GM23248 (cell line): Measurements from ENCODE around the gene NTN3. TPM values are rescaled to one million over a fixed set of nuclear protein-coding genes. Genes with fewer than 3 reads are reported as not detected.
A peak's percentile ranks its signal among the peaks of the same experiment; 100 is the strongest.

Experiments used
- DNase-seq: peaks from one replicate; pipeline ENCODE4 v3.0.0-alpha.2; 2015
- H2AFZ ChIP-seq: fragments of 200-600 bp; sonication (generic); 2 replicates; pipeline ENCODE4 v1.6.1; 2016; ENCODE audit warnings: antibody characterized with exemption
- H3F3A ChIP-seq: fragments of 200-600 bp; sonication (generic); 2 replicates; pipeline ENCODE4 v1.6.1; 2016; ENCODE audit warnings: mild to moderate bottlenecking, antibody characterized with exemption, mixed run types; ENCODE audit not compliant: insufficient read depth
- H3K27ac ChIP-seq: fragments of 200-600 bp; sonication (generic); 2 replicates; pipeline ENCODE4 v1.5.1; 2016; ENCODE audit warnings: mild to moderate bottlenecking
- H3K27me3 ChIP-seq: fragments of 200-600 bp; sonication (generic); replicated peaks from 2 replicates; pipeline ENCODE4 v1.6.1; 2016; ENCODE audit warnings: mild to moderate bottlenecking; ENCODE audit not compliant: insufficient read depth
- H3K36me3 ChIP-seq: fragments of 200-600 bp; sonication (generic); 2 replicates; pipeline ENCODE4 v1.6.1; 2016; ENCODE audit warnings: low read depth, mild to moderate bottlenecking
- H3K4me1 ChIP-seq: fragments of 200-600 bp; sonication (generic); 2 replicates; pipeline ENCODE4 v1.6.1; 2016; ENCODE audit warnings: mild to moderate bottlenecking; ENCODE audit not compliant: insufficient read depth
- H3K4me2 ChIP-seq: fragments of 200-600 bp; sonication (generic); one replicate; pipeline ENCODE4 v1.6.1; 2016; ENCODE audit warnings: mild to moderate bottlenecking; ENCODE audit not compliant: unreplicated experiment
- H3K4me3 ChIP-seq: fragments of 200-600 bp; sonication (generic); 2 replicates; pipeline ENCODE4 v1.5.1; 2016; ENCODE audit warnings: mild to moderate bottlenecking
- H3K79me2 ChIP-seq: fragments of 200-600 bp; sonication (generic); 2 replicates; pipeline ENCODE4 v1.6.1; 2016; ENCODE audit warnings: mild to moderate bottlenecking; ENCODE audit not compliant: insufficient read depth
- H3K9ac ChIP-seq: fragments of 200-600 bp; sonication (generic); 2 replicates; pipeline ENCODE4 v1.6.1; 2016; ENCODE audit warnings: mild to moderate bottlenecking
- H3K9me2 ChIP-seq: fragments of 200-600 bp; sonication (generic); 2 replicates; pipeline ENCODE4 v1.6.1; 2016; ENCODE audit warnings: mixed run types, mild to moderate bottlenecking, moderate library complexity; ENCODE audit not compliant: insufficient read depth
- H3K9me3 ChIP-seq: fragments of 200-600 bp; sonication (generic); one replicate; pipeline ENCODE4 v1.6.1; 2017; ENCODE audit warnings: low read depth
- H4K20me1 ChIP-seq: fragments of 200-600 bp; sonication (generic); 2 replicates; pipeline ENCODE4 v1.6.0; 2016; ENCODE audit not compliant: insufficient read depth
- EZH2 ChIP-seq: fragments of 200-600 bp; sonication (generic); IDR thresholded peaks from 2 replicates; pipeline ENCODE4 v1.6.1; 2018; ENCODE audit warnings: antibody characterized with exemption, mild to moderate bottlenecking; ENCODE audit not compliant: insufficient read depth, poor library complexity, severe bottlenecking
- EZH2phosphoT487 ChIP-seq: fragments of 200-600 bp; sonication (generic); IDR thresholded peaks from 2 replicates; pipeline ENCODE4 v1.6.1; 2018; ENCODE audit warnings: antibody characterized with exemption, moderate library complexity, mild to moderate bottlenecking, low read depth; ENCODE audit not compliant: insufficient read depth
- WGBS, 2 experiments: methylation state at CpG; one replicate each; pipeline ENCODE4 v1.1.6; 2015 to 2017; ENCODE audit warnings: low lambda C conversion rate in 2 of 2, low coverage in 1 of 2; ENCODE audit errors: missing lambda C conversion rate in 2 of 2; 5-methylcytosine and 5-hydroxymethylcytosine counted together
- in situ Hi-C: fragments of 300-500 bp; cut with MboI; formaldehyde crosslinking; loops from 2 replicates; pipeline ENCODE4 v1.15.0; 2020
- polyA plus RNA-seq: library from polyadenylated mRNA; unstranded; fragments of >200 nt; fragmentation: Nextera tagmentation; extraction: Ambion mirVana; gene quantifications from 2 replicates; pipeline ENCODE4 v1.2.1, GENCODE V29; 2016
- total RNA-seq: library from RNA; depleted of rRNA; stranded (reverse); fragments of >200 nt; shearing (Covaris generic); gene quantifications from 2 replicates; pipeline ENCODE4 v1.2.3, GENCODE V29; 2014

Gene NTN3
- total and polyA plus RNA-seq, 2 experiments from 2014 or later: not detected

GRCh38 chr16:2484898-2485508 is 13.9 kb downstream of the NTN3 start:
- H2AFZ ChIP-seq: no peak overlapping the region
- no peak for DNase-seq
- peaks cover 10% of the 10 kb centered on the region; the same call in 1 of the 2 replicates for H3F3A ChIP-seq
- H3K27me3 ChIP-seq: no peaks in the 10 kb centered on the region
- H3K4me1 ChIP-seq: peaks cover 18% of the 10 kb centered on the region
- no peaks in the 10 kb centered on the region for H3K9me3 ChIP-seq
- no peaks in the 10 kb centered on the region for H4K20me1 ChIP-seq
- no peak overlapping the region for H3K27ac ChIP-seq
- WGBS, 2 experiments: 97 to 100% methylated on average over 13 of the region's 13 CpGs
- in situ Hi-C loops: no loop called here
- no peaks in the 10 kb centered on the region for H3K36me3 ChIP-seq
- H3K4me3 ChIP-seq: no peak overlapping the region
- H3K4me2 ChIP-seq: no peak overlapping the region
- H3K79me2 ChIP-seq: peaks cover 65% of the 10 kb centered on the region
- no peaks in the 10 kb centered on the region for H3K9me2 ChIP-seq
- no peak for TF ChIP-seq EZH2phosphoT487
- TF ChIP-seq EZH2: no peak
- H3K9ac ChIP-seq: no peak overlapping the region

GRCh38 chr16:2485811-2486507 is 14.9 kb downstream of the NTN3 start:
- whole genome bisulfite sequencing, 2 experiments: 84% methylated on average over 30 to 31 of the region's 33 CpGs
- Histone ChIP-seq H3K27ac (no peak overlapping the region), H3K9me2 (no peaks in the 10 kb centered on the region), H3F3A (peaks cover 10% of the 10 kb centered on the region; the same call in 1 of the 2 replicates), H3K79me2 (peaks cover 70% of the 10 kb centered on the region), H3K4me2 (no peak overlapping the region), H3K36me3 (no peaks in the 10 kb centered on the region), H3K4me3 (no peak overlapping the region), H4K20me1 (no peaks in the 10 kb centered on the region), H3K9me3 (no peaks in the 10 kb centered on the region), H3K4me1 (peaks cover 18% of the 10 kb centered on the region), H3K27me3 (no peaks in the 10 kb centered on the region), H2AFZ (no peak overlapping the region), H3K9ac (no peak overlapping the region)
- no peak for DNase-seq
- TF ChIP-seq EZH2 (no peak), EZH2phosphoT487 (no peak)
- in situ Hi-C loops: no loop called here

GRCh38 chr16:2486645-2487516 is 15.8 kb downstream of the NTN3 start:
- WGBS, 2 experiments: 58 to 62% methylated on average over 28 to 29 of the region's 29 CpGs
- no peak overlapping the region for H3K4me2 ChIP-seq
- no peak overlapping the region for H3K27ac ChIP-seq
- H3K9ac ChIP-seq: no peak overlapping the region
- in situ Hi-C loops: no loop called here
- no peak for TF ChIP-seq EZH2
- no peak for TF ChIP-seq EZH2phosphoT487
- 0 out of 2 replicates have a peak overlapping the region, but pooled peaks have one; percentile 18 for H2AFZ ChIP-seq
- peaks cover 6% of the 10 kb centered on the region; the same call in 1 of the 2 replicates for H3F3A ChIP-seq
- H3K79me2 ChIP-seq: peaks cover 72% of the 10 kb centered on the region
- no peaks in the 10 kb centered on the region for H3K36me3 ChIP-seq
- H3K4me3 ChIP-seq: no peak overlapping the region
- no peaks in the 10 kb centered on the region for H4K20me1 ChIP-seq
- H3K27me3 ChIP-seq: no peaks in the 10 kb centered on the region
- no peaks in the 10 kb centered on the region for H3K9me3 ChIP-seq
- H3K9me2 ChIP-seq: no peaks in the 10 kb centered on the region
- DNase-seq: peak; percentile 40
- peaks cover 18% of the 10 kb centered on the region for H3K4me1 ChIP-seq

GRCh38 chr16:2487517-2487842 is 16.4 kb downstream of the NTN3 start:
- Histone ChIP-seq H2AFZ (0 out of 2 replicates have a peak overlapping the region, but pooled peaks have one; percentile 18), H4K20me1 (no peaks in the 10 kb centered on the region), H3K27ac (no peak overlapping the region), H3K27me3 (no peaks in the 10 kb centered on the region), H3F3A (peaks cover 6% of the 10 kb centered on the region; the same call in 1 of the 2 replicates), H3K9me2 (no peaks in the 10 kb centered on the region), H3K4me1 (peaks cover 14% of the 10 kb centered on the region), H3K9ac (no peak overlapping the region), H3K4me3 (no peak overlapping the region), H3K4me2 (no peak overlapping the region), H3K79me2 (peaks cover 72% of the 10 kb centered on the region), H3K9me3 (no peaks in the 10 kb centered on the region), H3K36me3 (no peaks in the 10 kb centered on the region)
- TF ChIP-seq EZH2 (no peak), EZH2phosphoT487 (no peak)
- DNase-seq: peak; percentile 42
- in situ Hi-C loops: no loop called here
- WGBS, 2 experiments: 54 to 61% methylated on average over 8 of the region's 8 CpGs
